ENCODE data around the gene THTPA. TPM values are rescaled to one million over a fixed set of nuclear protein-coding genes. Genes with fewer than 3 reads are reported as not detected.
A peak's percentile ranks its signal among the peaks of the same experiment; 100 is the strongest.
"Not testable (repeated sequence)": the region's sequence is repeated elsewhere in the genome, so short reads cannot be mapped to it uniquely, and the experiment has no call there.

THTPA gene
- total RNA-seq, 4 donors from 2014 or later: 6.4 to 16.8 (median 15.2) TPM

- intact Hi-C loops (cut with DNase I; ENCODE audit: low total_unique reads): no loop called here
- Histone ChIP-seq H3K27ac (no peak overlapping the region), H3K4me3 (no peak overlapping the region), H3K9me3 (no peaks in the 10 kb centered on the region), H3K36me3 (no peaks in the 10 kb centered on the region), H3K4me1 (peaks cover 0 to 4% of the 10 kb centered on the region in 2 donors), H3K27me3 (no peaks in the 10 kb centered on the region)
- TF ChIP-seq POLR2A (IDR thresholded peaks at IDR 0.05) (no peak), CTCF (IDR thresholded peaks at IDR 0.05) (peak; percentile 61 to 78 (median 68))
- peak; percentile 81 to 88 for DNase-seq
These were observed 33.0 kb downstream of the THTPA start for GRCh38 chr14:23588884-23589598.

DNA sequence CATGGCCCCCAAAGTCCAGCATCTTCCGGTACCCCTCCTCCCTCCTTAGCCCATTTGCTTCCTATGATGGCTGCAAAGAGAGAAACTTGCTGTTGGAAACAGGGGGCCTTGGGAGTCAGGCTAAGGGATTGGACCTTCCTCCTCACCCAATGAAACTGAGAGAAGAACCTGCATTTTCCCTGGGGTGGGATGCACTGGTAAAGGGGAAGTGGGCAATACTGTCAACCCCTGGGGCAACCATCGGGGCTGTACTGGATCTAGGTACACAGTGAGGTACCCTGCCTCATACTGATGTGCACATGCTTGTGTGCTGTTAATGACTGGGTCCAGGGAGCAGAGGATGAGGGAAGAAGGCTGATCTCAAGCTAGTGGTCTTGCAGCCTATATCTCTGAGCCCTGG lies 33.5 kb downstream of the THTPA start:
- intact Hi-C loops (cut with DNase I; ENCODE audit: low total_unique reads): no loop called here
- no peaks in the 10 kb centered on the region for H3K36me3 ChIP-seq
- H3K4me1 ChIP-seq: peaks cover 0 to 4% of the 10 kb centered on the region in 2 donors
- no peaks in the 10 kb centered on the region for H3K27me3 ChIP-seq
- no peak for TF ChIP-seq CTCF (IDR thresholded peaks at IDR 0.05)
- no peak for TF ChIP-seq POLR2A (IDR thresholded peaks at IDR 0.05)
- no peaks in the 10 kb centered on the region for H3K9me3 ChIP-seq
- DNase-seq: no peak
- no peak overlapping the region for H3K27ac ChIP-seq
- no peak overlapping the region for H3K4me3 ChIP-seq

DNA sequence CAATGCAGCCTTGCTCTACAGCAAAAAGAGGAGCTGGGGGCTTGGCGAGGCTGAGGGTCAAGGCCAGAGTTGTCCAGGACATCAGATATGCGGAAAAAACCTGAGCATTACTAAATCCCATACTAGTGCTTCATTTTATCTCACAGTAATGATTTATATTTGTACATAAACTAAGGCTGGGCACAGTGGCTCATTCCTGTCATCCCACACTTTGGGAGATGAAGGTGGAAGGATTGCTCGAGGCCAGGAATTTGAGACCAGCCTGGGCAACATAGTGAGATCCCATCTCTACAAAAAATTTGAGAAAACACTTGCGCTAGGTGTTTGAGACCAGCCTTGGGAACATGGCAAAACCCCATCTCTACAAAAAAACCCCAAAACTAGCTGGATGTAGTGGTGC lies 34.1 kb downstream of the THTPA start:
- peaks cover 0 to 4% of the 10 kb centered on the region in 2 donors for H3K4me1 ChIP-seq
- no peak overlapping the region for H3K27ac ChIP-seq
- intact Hi-C loops (cut with DNase I; ENCODE audit: low total_unique reads): no loop called here

GRCh38 chr14:23594191-23594590 lies 38.1 kb downstream of the THTPA start:
- intact Hi-C loops (cut with DNase I; ENCODE audit: low total_unique reads); H3K27ac ChIP-seq; DNase-seq; H3K9me3 ChIP-seq; H3K27me3 ChIP-seq; H3K4me1 ChIP-seq; H3K36me3 ChIP-seq; H3K4me3 ChIP-seq: not testable (repeated sequence)

More for the DNA sequence above, 34.1 kb downstream of the THTPA start:
- no peaks in the 10 kb centered on the region for H3K36me3 ChIP-seq
- H3K9me3 ChIP-seq: no peaks in the 10 kb centered on the region
- H3K27me3 ChIP-seq: no peaks in the 10 kb centered on the region
- no peak for DNase-seq
- H3K4me3 ChIP-seq: no peak overlapping the region
- TF ChIP-seq POLR2A (IDR thresholded peaks at IDR 0.05) (no peak), CTCF (IDR thresholded peaks at IDR 0.05) (no peak)

DNA sequence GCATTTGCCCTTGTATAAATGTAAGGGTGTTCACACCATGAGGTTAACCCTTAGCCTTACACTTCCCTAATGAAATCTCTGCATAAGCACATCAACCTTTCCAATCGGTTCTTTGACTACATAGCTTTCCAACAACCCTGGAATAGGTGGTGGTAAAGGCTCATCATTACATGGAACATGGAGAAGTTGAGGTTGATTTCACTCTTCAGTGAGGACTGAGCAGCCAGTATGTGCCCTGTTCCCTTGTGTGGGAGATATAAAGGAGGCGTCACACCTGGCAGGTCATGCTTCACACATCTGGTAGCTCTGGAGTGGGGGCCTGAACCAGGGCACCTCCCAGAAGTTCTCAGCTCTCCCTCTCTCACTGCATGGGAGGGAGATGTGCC lies 44.2 kb downstream of the THTPA start:
- TF ChIP-seq POLR2A (IDR thresholded peaks at IDR 0.05): no peak
- no peak for TF ChIP-seq CTCF (IDR thresholded peaks at IDR 0.05)
- H3K27ac ChIP-seq: no peak overlapping the region
- no peak overlapping the region for H3K4me3 ChIP-seq
- no peaks in the 10 kb centered on the region for H3K27me3 ChIP-seq
- DNase-seq: no peak
- no peaks in the 10 kb centered on the region for H3K9me3 ChIP-seq
- no peaks in the 10 kb centered on the region for H3K4me1 ChIP-seq
- H3K36me3 ChIP-seq: no peaks in the 10 kb centered on the region
- intact Hi-C loops (cut with DNase I; ENCODE audit: low total_unique reads): no loop called here

Measured in uterus (tissue), 4 donors.